Adrenal gland (tissue), 5 donors: ENCODE results near the gene TPX2.

Experiments used
- POLR2A ChIP-seq, 2 donors: fragments of 450-650 bp; IDR thresholded peaks; one replicate each; pipeline ENCODE4 v1.6.1; 2017; ENCODE audit warnings: antibody characterized with exemption in 2 of 2, mild to moderate bottlenecking in 2 of 2, moderate library complexity in 1 of 2
- TF ChIP-seq, protein P1 (sequence below), 6 experiments: fragments of 450-650 bp in 4 of 6; fragments of 200-600 bp in 2 of 6; sonication (generic) in 1 of 6; IDR thresholded peaks; 1 replicate in 5 of 6; 2 replicates in 1 of 6; pipeline versions ENCODE4 v1.5.1 to v1.8.0; 2016 to 2021; ENCODE audit warnings: antibody characterized with exemption in 6 of 6, mild to moderate bottlenecking in 2 of 6, moderate library complexity in 1 of 6
- donor health status: DM: no; HTN: no; CAD: no.

DNA sequence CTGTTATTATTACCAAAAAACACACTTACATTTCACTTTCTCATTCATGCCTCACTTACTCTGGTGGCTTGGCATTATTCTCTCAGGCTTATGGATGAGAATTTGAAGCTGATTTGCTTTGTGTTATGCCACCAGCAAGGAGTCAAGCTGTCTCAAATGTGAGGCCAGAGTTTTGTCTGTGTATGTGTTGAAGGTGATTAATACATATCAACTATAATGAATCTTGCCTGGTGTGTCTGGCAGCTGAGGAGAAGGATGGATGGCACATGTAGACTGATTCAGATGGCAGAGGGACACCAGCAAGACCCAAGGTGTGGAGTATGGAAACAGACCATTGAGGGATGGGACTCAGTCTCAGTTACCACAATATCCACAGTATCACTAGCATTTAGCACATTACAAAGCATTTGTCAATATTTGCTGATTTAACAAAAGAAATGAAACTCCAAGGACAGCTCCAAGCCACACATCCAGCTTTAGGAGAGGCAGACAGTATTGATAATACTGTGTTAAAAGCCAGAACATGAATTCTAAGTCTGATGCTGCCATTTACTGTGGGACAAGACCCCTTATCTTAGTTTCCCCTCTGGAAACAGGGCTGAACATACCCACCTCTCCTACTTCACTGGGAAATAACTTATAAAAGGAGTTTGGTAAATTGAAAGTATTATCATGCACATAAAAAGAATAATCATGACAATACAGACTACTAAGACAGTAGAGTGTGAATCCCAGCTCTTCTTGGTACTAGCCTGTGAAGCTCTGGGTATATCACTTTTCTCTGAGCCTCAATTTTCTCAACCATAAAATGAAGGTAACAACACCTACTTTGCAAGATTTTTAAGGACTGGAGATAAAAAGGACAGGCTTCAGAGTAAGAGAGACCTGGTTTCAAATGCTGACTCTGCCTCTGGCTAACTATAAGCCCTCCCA is 27.6 kb upstream of the TPX2 start:
- TF ChIP-seq, protein P1, sequence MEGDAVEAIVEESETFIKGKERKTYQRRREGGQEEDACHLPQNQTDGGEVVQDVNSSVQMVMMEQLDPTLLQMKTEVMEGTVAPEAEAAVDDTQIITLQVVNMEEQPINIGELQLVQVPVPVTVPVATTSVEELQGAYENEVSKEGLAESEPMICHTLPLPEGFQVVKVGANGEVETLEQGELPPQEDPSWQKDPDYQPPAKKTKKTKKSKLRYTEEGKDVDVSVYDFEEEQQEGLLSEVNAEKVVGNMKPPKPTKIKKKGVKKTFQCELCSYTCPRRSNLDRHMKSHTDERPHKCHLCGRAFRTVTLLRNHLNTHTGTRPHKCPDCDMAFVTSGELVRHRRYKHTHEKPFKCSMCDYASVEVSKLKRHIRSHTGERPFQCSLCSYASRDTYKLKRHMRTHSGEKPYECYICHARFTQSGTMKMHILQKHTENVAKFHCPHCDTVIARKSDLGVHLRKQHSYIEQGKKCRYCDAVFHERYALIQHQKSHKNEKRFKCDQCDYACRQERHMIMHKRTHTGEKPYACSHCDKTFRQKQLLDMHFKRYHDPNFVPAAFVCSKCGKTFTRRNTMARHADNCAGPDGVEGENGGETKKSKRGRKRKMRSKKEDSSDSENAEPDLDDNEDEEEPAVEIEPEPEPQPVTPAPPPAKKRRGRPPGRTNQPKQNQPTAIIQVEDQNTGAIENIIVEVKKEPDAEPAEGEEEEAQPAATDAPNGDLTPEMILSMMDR (IDR thresholded peaks at IDR 0.05): no peak
- TF ChIP-seq POLR2A (IDR thresholded peaks at IDR 0.05): no peak
